ENCODE results near the gene BEND4. TPM values are rescaled to one million over a fixed set of nuclear protein-coding genes. Genes with fewer than 3 reads are reported as not detected.
"Not testable (repeated sequence)": the region's sequence is repeated elsewhere in the genome, so short reads cannot be mapped to it uniquely, and the experiment has no call there.

The BEND4 gene
- total RNA-seq = 1 to 10 TPM; 1.1 to 1.6 TPM

DNA sequence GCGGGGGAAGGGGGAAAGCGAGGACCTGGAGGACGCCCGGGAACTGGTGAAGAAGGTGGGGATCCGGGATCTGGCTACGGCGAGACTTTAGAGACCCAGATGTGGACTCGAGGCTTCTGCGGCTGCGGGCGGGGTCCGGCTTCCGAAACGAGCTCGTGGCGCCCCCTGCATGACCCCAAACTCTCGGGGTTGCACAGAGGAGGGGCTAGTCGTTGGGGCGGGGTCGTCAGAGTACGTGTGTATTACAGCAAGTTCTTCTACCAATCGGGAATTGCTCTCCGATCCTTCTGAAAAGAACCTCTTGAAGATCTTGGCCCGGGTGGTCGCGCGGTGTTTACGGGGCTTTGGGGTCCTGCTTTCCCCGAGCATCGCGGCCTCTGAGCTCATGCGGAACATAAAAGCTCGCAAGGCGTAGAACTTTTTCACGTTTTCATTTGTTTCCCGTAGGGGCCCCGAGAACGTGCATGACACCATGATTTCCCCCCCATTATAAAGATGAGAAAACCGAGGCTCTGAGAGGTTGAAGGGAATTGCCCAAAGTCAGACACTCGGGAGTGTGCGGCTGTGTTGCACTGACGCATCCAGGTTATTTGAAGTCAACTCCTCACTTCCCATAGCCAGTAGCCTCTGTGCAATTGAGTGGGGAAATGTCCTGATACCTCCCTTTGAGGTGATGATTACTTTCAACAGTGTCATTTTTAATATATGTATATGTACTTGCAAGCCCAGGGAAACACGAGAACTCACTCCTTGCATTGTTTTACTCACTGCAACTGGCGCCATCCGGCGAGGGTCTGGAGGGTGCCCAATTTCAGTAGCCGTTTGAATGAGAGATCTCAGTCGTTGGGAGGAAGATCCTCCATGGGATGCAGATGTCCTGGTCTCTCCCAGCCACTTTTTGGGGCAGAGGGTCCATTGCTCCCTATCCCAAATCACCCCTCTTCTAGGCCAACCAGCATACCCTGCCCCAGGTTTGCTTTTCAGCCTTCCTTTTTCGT is at the start of gene BEND4:
Gene BEND4 (minus strand): TSS at position 149 of the 998 bp plus-strand sequence. CDS start 512 bp downstream, outside the sequence.
- H3K9me3 Mint-ChIP-seq = no peaks in the 10 kb centered on the region
- TF ChIP-seq CTCF (IDR thresholded peaks at IDR 0.05) = no peak
- peaks cover 46% of the 10 kb centered on the region for H3K27me3 Mint-ChIP-seq
- peak within 1 kb of the TSS; percentile 76 for H3K4me3 Mint-ChIP-seq
- ChIA-PET CTCF (no interaction called here), POLR2A (no interaction called here)
- H3K36me3 Mint-ChIP-seq (ENCODE audit: low read depth) = no peaks in the 10 kb centered on the region
- DNase-seq = peak; percentile 29
- no peak within 1 kb of the TSS for H3K27ac Mint-ChIP-seq
- H3K4me1 Mint-ChIP-seq (ENCODE audit: low read depth) = peaks cover 14% of the 10 kb centered on the region
- intact Hi-C loops (cut with micrococcal nuclease) = no loop called here
- peak; percentile 10 for ATAC-seq

DNA sequence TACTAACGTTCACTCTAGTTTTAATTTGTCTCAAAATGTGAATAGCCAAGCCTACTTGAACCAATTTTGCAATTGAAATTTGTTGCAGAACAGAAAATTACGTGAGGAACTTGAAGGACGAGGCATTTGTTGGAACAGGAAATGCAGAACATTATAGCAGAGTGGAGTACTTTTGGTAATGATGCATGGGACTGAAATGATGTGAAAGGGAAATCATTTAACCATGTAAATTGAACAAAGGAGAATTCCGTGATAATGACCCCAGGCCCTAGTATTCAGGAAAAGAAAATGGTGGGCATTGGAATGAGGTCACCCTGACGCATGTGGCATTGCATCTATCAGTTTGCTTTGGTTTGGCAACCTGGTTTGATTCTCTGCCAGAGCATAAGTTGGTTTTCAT is 44.9 kb upstream of the BEND4 start:
- intact Hi-C loops (cut with micrococcal nuclease) = no loop called here
- Mint-ChIP-seq H3K27me3 (peaks cover 2% of the 10 kb centered on the region), H3K9me3 (no peaks in the 10 kb centered on the region), H3K36me3 (ENCODE audit: low read depth) (no peaks in the 10 kb centered on the region), H3K4me3 (no peak overlapping the region), H3K27ac (no peak overlapping the region), H3K4me1 (ENCODE audit: low read depth) (no peaks in the 10 kb centered on the region)
- DNase-seq (no peak), ATAC-seq (no peak)
- ChIA-PET POLR2A (no interaction called here), CTCF (no interaction called here)
- TF ChIP-seq CTCF (IDR thresholded peaks at IDR 0.05) = no peak

GRCh38 chr4:42172921-42173320 is 20.5 kb upstream of the BEND4 start:
- no peaks in the 10 kb centered on the region for H3K36me3 Mint-ChIP-seq (ENCODE audit: low read depth)
- ATAC-seq = no peak
- peaks cover 5% of the 10 kb centered on the region for H3K9me3 Mint-ChIP-seq
- CTCF ChIA-PET = no interaction called here
- DNase-seq = no peak
- no peaks in the 10 kb centered on the region for H3K4me1 Mint-ChIP-seq (ENCODE audit: low read depth)
- H3K27me3 Mint-ChIP-seq = peaks cover 5% of the 10 kb centered on the region
- no peak for TF ChIP-seq CTCF (IDR thresholded peaks at IDR 0.05)
- intact Hi-C loops (cut with micrococcal nuclease) = no loop called here
- H3K27ac Mint-ChIP-seq = no peak overlapping the region
- POLR2A ChIA-PET = no interaction called here
- H3K4me3 Mint-ChIP-seq = no peak overlapping the region

DNA sequence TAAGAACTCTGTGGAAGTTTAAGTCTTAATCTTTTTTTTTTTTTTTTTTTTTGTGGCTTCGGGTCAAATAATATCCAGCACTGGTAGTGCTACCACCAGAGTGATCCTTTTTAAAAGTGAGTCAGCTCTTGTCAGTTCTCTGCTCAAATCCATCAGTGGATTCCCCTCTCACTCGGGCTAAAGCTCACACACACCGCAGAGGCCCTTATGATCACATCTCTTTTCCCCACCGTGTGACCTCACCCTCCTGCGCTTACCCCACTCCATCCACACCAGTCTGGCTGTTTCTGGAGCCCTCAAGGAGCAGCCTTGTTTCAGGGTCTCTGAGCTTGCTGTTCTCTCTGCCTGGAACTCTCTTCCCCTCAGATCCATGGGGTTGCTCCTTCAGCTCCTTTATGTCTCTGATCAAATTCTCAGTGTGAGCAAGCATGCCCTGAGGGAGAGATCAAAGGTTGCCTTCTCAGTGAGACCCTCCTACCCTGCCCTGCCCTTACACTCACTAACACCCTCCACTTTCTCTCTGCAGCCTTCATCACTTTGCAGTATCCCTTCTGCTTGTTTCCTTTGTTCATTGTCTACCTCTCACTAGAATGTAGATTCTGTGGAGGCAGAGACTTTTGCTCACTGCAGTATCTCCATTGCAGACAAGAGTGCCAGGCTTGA is 19.8 kb upstream of the BEND4 start:
- intact Hi-C loops (cut with micrococcal nuclease) = no loop called here
- Mint-ChIP-seq H3K9me3 (peaks cover 5% of the 10 kb centered on the region), H3K27me3 (peaks cover 6% of the 10 kb centered on the region), H3K36me3 (ENCODE audit: low read depth) (no peaks in the 10 kb centered on the region), H3K27ac (no peak overlapping the region), H3K4me3 (no peak overlapping the region), H3K4me1 (ENCODE audit: low read depth) (no peaks in the 10 kb centered on the region)
- ATAC-seq = no peak
- TF ChIP-seq CTCF (IDR thresholded peaks at IDR 0.05) = no peak
- ChIA-PET CTCF (no interaction called here), POLR2A (no interaction called here)
- no peak for DNase-seq

- no peak for TF ChIP-seq CTCF (IDR thresholded peaks at IDR 0.05)
- Mint-ChIP-seq H3K27me3 (peaks cover 9% of the 10 kb centered on the region), H3K36me3 (ENCODE audit: low read depth) (no peaks in the 10 kb centered on the region), H3K4me3 (no peak overlapping the region), H3K4me1 (ENCODE audit: low read depth) (no peaks in the 10 kb centered on the region), H3K9me3 (peaks cover 4% of the 10 kb centered on the region), H3K27ac (no peak overlapping the region)
- CTCF ChIA-PET = no interaction called here
- DNase-seq (no peak), ATAC-seq (peak; percentile 30)
- POLR2A ChIA-PET = no interaction called here
- intact Hi-C loops (cut with micrococcal nuclease) = no loop called here
Measured at GRCh38 chr4:42167709-42168108, 15.3 kb upstream of the BEND4 start.

GRCh38 chr4:42166186-42166585 is 13.7 kb upstream of the BEND4 start:
- H3K4me3 Mint-ChIP-seq; intact Hi-C loops (cut with micrococcal nuclease); H3K4me1 Mint-ChIP-seq (ENCODE audit: low read depth); H3K9me3 Mint-ChIP-seq; ATAC-seq; CTCF ChIA-PET; H3K27me3 Mint-ChIP-seq; H3K36me3 Mint-ChIP-seq (ENCODE audit: low read depth); DNase-seq; H3K27ac Mint-ChIP-seq; POLR2A ChIA-PET: not testable (repeated sequence)

All from activated CD8-positive, alpha-beta T cell treated with anti-CD3 and anti-CD28 coated beads for 36 hours (primary cell).